COLO668 (cell line): ENCODE measurements around the gene PSG11.
"Not testable (repeated sequence)": the region's sequence is repeated elsewhere in the genome, so short reads cannot be mapped to it uniquely, and the experiment has no call there.

Source experiments
- DNase-seq: peaks from one replicate; lab custom pipeline; 2025; ENCODE audit not compliant: unreplicated experiment; lab: John Stamatoyannopoulos, UW

Gene PSG11

DNA sequence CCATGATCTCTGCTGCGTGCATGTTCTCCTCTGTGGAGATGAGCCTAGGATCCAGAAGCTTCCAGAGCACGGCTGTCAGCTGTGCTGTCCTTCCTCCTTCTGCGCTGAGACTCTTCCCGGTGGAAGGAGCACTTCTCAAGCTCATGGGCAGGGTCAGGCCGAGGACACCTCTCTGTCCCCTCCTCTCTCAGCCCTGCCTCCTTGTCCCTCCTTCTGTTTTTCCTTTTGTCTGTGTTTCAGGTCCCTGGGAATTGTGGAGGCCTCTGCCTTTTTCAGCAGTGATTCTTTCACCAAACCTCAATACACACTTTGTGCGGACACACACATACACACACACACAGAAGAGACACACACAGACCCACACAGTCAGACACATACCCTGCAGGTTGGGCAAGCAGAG is at the start of gene PSG11:
PSG11 (minus strand) TSS at position 101 of the 400 bp plus-strand sequence; CDS start at position 4, 97 bp downstream.
- not testable (repeated sequence) for DNase-seq

GRCh38 chr19:43062418-43062817 is 36.1 kb upstream of the PSG11 start:
- not testable (repeated sequence) for DNase-seq

DNA sequence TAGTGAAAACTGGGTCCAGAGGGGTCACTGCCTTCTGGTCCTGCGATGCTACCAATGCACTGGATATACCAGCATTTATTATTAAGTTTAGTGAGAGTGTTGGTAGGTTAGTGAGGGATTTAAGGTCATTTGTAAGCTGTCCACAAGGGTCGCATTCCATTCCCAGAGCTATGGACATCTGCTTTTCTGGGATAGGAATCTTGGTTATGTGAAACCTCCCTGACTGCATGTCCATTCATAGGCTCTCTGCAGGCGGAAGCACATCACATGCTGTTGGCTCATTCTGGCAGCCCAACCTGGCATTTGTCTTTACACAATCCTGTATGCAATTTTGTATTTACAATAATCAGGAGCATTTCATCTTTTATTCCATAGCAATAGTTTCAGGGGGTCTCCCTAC is 35.1 kb upstream of the PSG11 start:
- DNase-seq: not testable (repeated sequence)

DNA sequence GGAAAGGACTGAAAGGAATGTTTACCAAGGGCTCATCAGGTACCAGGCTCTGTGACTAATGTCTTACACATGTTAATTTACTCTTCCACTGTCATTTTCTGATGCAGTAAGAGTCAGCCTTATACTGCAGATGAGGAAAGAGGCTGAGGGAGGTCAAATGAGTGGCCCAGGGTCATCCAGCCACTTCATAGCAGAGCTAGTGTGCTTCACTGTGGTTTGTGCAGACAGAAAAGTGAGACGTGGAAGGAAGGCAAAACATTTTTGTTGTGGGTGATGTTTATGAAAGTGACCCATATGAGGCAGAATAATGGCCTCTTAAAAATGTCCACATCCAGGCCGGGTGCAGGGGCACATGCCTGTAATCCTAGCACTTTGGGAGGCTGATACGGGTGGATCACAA is 34.0 kb upstream of the PSG11 start:
- not testable (repeated sequence) for DNase-seq

- DNase-seq: not testable (repeated sequence)
Measured at GRCh38 chr19:43059482-43059881, 33.2 kb upstream of the PSG11 start.

GRCh38 chr19:43058440-43058839 is 32.2 kb upstream of the PSG11 start:
- not testable (repeated sequence) for DNase-seq

DNA sequence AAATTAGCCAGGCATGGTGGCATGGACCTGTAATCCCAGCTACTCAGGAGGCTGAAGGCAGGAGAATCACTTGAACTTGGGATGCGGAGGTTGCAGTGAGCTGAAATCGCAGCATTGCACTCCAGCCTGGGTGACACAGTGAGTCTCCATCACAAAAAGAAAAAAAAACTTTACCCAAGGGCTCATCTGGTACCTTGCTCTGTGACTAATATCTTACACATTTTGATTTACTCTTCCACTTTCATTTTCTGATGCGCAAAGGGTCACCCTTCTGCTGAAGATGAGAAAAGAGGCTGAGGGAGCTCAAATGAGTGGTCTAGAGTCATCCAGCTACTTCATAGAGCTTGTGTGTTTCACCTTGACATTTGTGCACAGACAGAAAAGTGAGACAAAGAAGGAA is 21.7 kb upstream of the PSG11 start:
- not testable (repeated sequence) for DNase-seq

DNA sequence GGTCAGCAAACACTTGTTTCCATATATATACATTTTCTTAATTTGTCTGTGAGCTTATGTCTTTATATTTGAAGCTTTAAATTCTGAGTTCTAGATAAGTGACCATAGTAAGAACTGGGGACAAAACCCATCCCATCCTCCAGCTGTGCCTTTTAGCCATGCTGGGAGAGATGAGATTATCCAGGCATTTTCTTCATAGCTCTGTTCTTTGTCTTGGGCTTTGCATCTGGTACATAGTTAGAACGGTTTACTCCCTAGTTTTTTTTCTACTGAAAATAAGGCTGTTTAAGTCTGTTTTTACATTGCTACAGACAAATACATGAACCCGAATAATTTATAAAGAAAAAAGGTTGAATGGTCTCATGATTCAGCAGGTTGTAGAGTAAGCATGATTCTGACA is 20.3 kb upstream of the PSG11 start:
- DNase-seq: not testable (repeated sequence)

- not testable (repeated sequence) for DNase-seq
Measured at GRCh38 chr19:43043492-43044180, 17.4 kb upstream of the PSG11 start.

- DNase-seq: peak; percentile 5
Measured at GRCh38 chr19:43031645-43032044, 5.4 kb upstream of the PSG11 start.

DNA sequence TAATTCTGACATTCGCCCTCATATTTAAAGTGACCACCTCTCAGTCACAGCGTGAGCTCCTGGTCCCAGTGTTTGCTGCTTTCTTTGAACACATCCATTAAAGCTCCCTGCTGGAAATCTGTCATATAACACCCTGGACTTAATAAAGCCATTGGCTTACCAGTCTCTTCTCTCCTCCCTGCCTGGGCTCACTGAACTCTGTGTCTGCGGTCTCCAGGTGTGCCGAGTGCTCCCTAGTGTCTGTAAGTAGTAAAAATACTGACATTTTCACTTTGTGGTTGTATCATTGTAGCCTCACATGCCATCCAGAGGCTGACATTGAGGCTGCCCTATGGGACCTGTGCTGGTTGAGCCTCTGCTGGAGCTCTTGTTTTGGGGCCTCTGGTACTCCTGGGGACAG is 2.6 kb upstream of the PSG11 start:
- no peak for DNase-seq

DNA sequence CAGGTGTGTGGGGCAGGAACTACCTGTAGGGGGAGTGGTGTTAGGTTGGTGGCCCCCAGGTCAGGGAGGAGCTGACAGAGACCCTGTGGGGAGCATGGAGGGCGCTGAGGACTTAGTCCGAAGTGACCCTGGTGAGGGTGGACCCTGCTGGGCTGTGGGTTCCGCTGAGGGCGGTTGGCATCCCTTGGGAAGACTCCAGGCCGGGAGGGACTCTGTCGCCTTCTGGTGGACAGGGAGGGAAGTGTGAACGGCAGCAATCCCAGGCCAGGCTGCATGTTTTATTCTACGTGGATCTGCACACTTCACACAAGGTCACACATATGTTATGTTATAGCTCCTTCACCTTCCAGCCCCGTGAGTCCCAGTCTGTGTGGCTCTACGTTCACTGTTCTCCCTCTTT is 1.7 kb upstream of the PSG11 start:
- not testable (repeated sequence) for DNase-seq

- DNase-seq: not testable (repeated sequence)
Measured at GRCh38 chr19:43027061-43027460, 792 bp upstream of the PSG11 start.

GRCh38 chr19:43022098-43022497 is 4.2 kb downstream of the PSG11 start:
- not testable (repeated sequence) for DNase-seq

- not testable (repeated sequence) for DNase-seq
Measured at GRCh38 chr19:43021629-43022028, 4.6 kb downstream of the PSG11 start.

GRCh38 chr19:43019588-43019987 is 6.7 kb downstream of the PSG11 start:
- DNase-seq: not testable (repeated sequence)

- DNase-seq: not testable (repeated sequence)
Measured at GRCh38 chr19:43005841-43006240, 20.4 kb downstream of the PSG11 start.

GRCh38 chr19:43004846-43005245 is 21.4 kb downstream of the PSG11 start:
- DNase-seq: not testable (repeated sequence)

DNA sequence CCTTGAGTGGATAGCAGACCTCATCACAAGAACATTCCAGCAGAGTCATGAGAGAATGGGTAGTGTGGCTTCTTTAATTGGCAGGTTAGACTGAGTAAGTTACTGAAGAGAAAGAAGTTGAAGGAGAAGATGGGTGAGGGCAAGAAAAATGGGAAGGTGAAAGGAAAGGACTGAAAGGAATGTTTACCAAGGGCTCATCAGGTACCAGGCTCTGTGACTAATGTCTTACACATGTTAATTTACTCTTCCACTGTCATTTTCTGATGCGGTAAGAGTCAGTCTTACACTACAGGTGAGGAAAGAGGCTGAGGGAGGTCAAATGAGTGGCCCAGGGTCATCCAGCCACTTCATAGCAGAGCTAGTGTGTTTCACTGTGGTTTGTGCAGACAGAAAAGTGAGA is 22.6 kb downstream of the PSG11 start:
- not testable (repeated sequence) for DNase-seq

- not testable (repeated sequence) for DNase-seq
Measured at GRCh38 chr19:43002948-43003347, 23.3 kb downstream of the PSG11 start.

- not testable (repeated sequence) for DNase-seq
Measured at GRCh38 chr19:42996161-42996560, 30.1 kb downstream of the PSG11 start.

DNA sequence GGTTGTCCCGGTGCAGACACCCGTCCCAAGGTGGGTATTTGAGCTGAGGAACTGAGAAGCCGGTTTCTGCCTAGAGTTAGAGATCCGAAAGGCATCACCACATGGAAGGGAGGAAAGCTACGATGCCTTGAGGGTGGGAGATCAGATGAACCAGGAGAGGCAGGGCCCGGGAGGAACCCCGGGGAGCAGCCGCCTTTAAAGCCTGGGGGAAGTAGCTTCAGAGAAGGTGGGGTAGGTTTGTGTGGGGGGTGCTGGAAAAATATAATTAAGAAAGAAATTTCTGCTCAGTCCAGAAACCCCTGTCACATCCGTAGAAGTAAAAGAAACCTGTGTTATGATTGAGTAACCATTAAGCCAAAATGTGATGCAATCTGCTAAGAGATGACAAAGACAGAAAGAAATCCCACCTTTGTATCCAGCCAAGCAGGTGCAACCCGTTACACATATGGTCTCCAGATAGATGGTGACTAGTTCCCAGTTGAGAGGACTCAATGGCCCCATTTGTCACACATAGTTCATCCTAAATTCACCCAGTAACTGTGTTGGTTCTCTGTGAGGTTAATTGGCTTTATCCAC is 34.2 kb downstream of the PSG11 start:
- DNase-seq: not testable (repeated sequence)

GRCh38 chr19:42989851-42990250 is 36.4 kb downstream of the PSG11 start:
- DNase-seq: peak; percentile 46
